ENCODE measurements around the gene EPS15.

EPS15 gene

DNA sequence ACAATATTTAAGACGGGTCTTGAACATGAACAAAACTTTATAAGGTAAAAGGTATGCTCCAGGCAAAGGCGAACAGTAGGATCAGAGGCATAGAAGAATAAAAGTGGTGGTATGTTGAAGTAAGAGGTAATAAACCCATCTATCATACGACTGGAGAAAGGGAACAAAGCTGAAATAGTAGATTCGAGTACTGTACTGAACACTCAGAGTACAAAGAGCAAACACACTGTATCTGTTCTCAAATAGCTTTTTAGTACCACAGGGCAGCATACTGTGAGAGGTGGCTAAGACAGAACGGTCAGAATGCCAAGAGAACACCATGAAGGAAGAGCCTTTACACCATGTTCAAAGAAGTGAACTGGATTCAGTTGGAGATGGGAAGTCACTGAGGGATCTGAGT lies 83.2 kb downstream of the EPS15 start:
- H3K9me3 ChIP-seq (replicated peaks in 1 of 11) = no peaks in the 10 kb centered on the region; a peak in 1 of 22 replicates
- no peak overlapping the region for H3K4me3 ChIP-seq
- no peak for TF ChIP-seq Cebpa-rat (IDR thresholded peaks at IDR 0.05)
- H3K27ac ChIP-seq = peak overlapping the region; percentile 32 to 94 (median 88); a peak in 18 of 22 replicates
- H3K27me3 ChIP-seq = no peaks in the 10 kb centered on the region
- H3K4me2 ChIP-seq = peak overlapping the region in 6 of 11 experiments; percentile 9 to 95 (median 84); a peak in 9 of 22 replicates
- peaks cover 36 to 68% (median 53%) of the 10 kb centered on the region in 11 experiments for H3K36me3 ChIP-seq
- peaks cover 42 to 81% (median 53%) of the 10 kb centered on the region in 10 experiments for H3K4me1 ChIP-seq
- H4K20me1 ChIP-seq = no peaks in the 10 kb centered on the region
- H3K9ac ChIP-seq = no peak overlapping the region

DNA sequence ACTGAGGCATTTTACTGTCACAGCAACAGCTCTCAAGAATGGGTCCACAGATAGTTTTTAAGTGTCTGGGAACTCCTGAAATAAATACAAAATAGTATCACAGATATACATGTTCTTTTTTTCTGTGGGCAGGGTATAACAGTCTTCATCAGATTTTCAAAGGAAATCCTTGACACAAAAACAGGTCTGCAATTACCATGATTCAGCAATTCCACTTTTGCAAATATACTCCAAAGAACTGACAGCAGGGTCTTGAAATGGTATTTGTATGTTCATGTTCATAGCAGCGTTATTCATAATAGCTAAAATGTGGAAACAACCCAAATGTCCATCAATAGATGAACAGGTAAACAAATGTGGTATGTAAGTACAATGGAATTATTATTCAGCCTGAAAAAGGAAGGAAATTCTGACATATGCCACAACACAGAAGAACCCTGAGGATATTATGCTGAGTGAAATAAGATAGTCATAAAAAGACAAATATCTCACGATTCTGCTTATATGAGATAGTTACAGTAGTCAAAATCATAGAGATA lies 85.0 kb downstream of the EPS15 start:
- Histone ChIP-seq H4K20me1 (no peaks in the 10 kb centered on the region), H3K4me2 (peak overlapping the region; percentile 52 to 95 (median 81)), H3K27ac (peak overlapping the region; percentile 65 to 94 (median 89); a peak in 21 of 22 replicates), H3K27me3 (no peaks in the 10 kb centered on the region), H3K9me3 (replicated peaks in 1 of 11) (no peaks in the 10 kb centered on the region; a peak in 1 of 22 replicates), H3K4me1 (peaks cover 58 to 86% (median 70%) of the 10 kb centered on the region in 10 experiments), H3K4me3 (peak overlapping the region in 8 of 10 experiments; percentile 9 to 49 (median 39); a peak in 11 of 20 replicates), H3K9ac (peak overlapping the region; percentile 54 to 76 (median 66); a peak in 21 of 22 replicates), H3K36me3 (peaks cover 29 to 54% (median 40%) of the 10 kb centered on the region in 11 experiments)
- no peak for TF ChIP-seq Cebpa-rat (IDR thresholded peaks at IDR 0.05)

DNA sequence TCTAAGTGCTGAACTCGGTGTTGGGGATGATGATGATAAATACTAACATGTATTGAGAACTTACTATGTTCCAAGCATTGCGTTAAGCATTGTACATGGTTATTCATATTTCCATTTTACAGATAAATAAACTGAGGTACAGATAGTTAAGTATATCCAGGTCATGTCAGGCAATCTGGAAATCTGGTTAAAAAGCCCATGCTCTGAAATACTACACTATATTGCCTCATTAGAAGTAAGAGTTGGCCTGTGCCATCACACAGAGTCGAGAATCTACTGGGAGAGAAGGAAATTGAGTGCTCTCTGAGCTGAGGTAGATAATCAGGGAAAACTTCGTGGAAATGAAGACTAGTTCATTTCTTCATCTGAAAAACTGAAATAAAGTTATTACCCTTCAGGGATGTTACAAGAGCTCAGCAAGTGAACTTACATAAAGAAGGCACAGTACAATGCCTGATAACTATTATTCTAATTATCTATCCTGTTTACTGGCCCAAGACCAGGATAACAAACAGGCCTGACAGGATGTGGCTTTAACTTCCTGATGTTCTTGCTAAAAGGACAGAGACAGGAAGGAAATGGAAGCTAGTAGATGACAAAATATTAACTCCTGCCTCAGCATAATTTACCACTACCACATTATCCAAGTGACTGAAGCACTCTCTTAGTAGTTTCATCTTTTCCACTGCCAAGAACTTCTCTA lies 85.6 kb downstream of the EPS15 start:
- peak overlapping the region in 6 of 10 experiments; percentile 26 to 49 (median 41); a peak in 8 of 20 replicates for H3K4me3 ChIP-seq
- H3K9me3 ChIP-seq (replicated peaks in 1 of 11) = no peaks in the 10 kb centered on the region; a peak in 1 of 22 replicates
- TF ChIP-seq Cebpa-rat (IDR thresholded peaks at IDR 0.05) = peak in 1 of 11 experiments; percentile 11; a peak in 1 of 22 replicates
- no peaks in the 10 kb centered on the region for H3K27me3 ChIP-seq
- H3K4me2 ChIP-seq = peak overlapping the region; percentile 52 to 95 (median 81)
- peaks cover 29 to 54% (median 40%) of the 10 kb centered on the region in 11 experiments for H3K36me3 ChIP-seq
- peak overlapping the region; percentile 65 to 94 (median 89) for H3K27ac ChIP-seq
- peak overlapping the region; percentile 30 to 76 (median 66); a peak in 21 of 22 replicates for H3K9ac ChIP-seq
- no peaks in the 10 kb centered on the region for H4K20me1 ChIP-seq
- H3K4me1 ChIP-seq = peaks cover 58 to 88% (median 75%) of the 10 kb centered on the region in 10 experiments

DNA sequence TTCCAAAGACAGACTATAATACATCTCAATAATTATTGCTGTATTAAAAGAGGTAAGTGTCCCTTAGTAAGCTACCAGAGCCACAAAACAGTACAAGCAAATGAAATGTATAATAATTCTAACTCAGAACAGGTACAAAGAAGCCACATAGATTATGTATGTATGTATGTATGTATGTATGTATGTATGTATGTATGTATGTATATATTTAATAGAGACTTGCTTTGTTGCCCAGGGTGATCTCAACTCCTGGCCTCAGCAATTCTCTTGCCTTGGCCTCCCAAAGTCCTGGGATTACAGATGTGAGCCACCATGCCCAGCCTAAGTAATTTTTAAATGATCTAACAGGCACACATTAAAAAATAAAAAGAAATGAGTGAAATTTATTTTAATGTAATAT lies 86.9 kb downstream of the EPS15 start:
- Histone ChIP-seq H3K9ac (peak overlapping the region in 2 of 11 experiments; percentile 66 to 74; a peak in 3 of 22 replicates), H3K27ac (peak overlapping the region; percentile 65 to 94 (median 89); a peak in 21 of 22 replicates), H4K20me1 (no peaks in the 10 kb centered on the region), H3K4me1 (peaks cover 58 to 86% (median 75%) of the 10 kb centered on the region in 10 experiments), H3K4me2 (peak overlapping the region in 8 of 11 experiments; percentile 74 to 95 (median 86); a peak in 14 of 22 replicates), H3K4me3 (no peak overlapping the region), H3K27me3 (no peaks in the 10 kb centered on the region), H3K36me3 (peaks cover 28 to 53% (median 37%) of the 10 kb centered on the region in 11 experiments), H3K9me3 (replicated peaks in 1 of 11) (no peaks in the 10 kb centered on the region)
- no peak for TF ChIP-seq Cebpa-rat (IDR thresholded peaks at IDR 0.05)

DNA sequence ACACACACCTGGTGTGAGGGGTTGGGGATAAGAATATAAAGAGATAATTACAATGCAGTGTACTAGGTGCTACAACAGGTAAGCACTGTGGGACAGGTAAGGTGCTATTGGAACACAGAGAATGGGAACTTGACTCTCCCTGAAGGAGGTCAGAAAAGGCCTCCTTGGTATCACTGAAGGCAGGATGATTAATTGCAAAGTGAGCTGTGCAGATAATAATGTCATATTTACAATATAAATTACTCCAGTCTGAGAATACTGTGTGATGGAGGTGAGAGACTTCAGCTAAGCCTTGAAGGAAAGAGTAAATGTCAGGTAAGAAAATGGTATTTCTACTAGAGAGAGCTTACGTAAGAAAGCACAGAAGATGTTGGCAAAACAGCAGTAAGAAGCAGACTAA lies 91.6 kb downstream of the EPS15 start:
- no peaks in the 10 kb centered on the region for H4K20me1 ChIP-seq
- TF ChIP-seq Cebpa-rat (IDR thresholded peaks at IDR 0.05) = no peak
- no peak overlapping the region for H3K9ac ChIP-seq
- peaks cover 9 to 73% (median 34%) of the 10 kb centered on the region in 11 experiments; a peak in 19 of 22 replicates for H3K36me3 ChIP-seq
- H3K27ac ChIP-seq = no peak overlapping the region; a peak in 3 of 22 replicates
- H3K4me2 ChIP-seq = no peak overlapping the region
- H3K9me3 ChIP-seq (replicated peaks in 1 of 11) = no peaks in the 10 kb centered on the region
- H3K4me3 ChIP-seq = no peak overlapping the region
- no peaks in the 10 kb centered on the region for H3K27me3 ChIP-seq
- H3K4me1 ChIP-seq = peaks cover 28 to 76% (median 53%) of the 10 kb centered on the region in 10 experiments

DNA sequence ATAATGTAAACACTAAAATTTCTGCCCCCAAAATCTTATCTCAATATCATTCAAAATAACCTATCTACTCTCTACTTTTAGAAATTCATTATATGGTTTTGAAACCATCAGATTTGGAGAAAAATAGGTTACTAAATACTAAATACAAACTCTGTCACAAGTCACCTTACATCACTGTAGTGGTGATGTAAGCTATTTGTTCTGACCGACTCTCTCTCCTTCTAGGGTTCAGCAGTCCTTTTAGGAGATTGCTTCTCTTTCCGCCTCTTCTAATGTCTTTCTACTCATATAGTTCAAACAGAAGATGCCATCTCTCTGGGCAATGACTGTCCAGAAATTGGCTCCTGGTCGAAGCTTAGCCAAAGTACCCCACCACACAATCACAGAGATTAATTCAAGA lies 93.1 kb downstream of the EPS15 start:
- H3K4me2 ChIP-seq = peak overlapping the region in 1 of 11 experiments; percentile 23; a peak in 1 of 22 replicates
- peak overlapping the region in 4 of 11 experiments; percentile 2 to 31 (median 16); a peak in 5 of 22 replicates for H3K27ac ChIP-seq
- no peaks in the 10 kb centered on the region for H3K9me3 ChIP-seq (replicated peaks in 1 of 11)
- peaks cover 16 to 71% (median 41%) of the 10 kb centered on the region in 10 experiments for H3K4me1 ChIP-seq
- no peak for TF ChIP-seq Cebpa-rat (IDR thresholded peaks at IDR 0.05)
- no peaks in the 10 kb centered on the region for H4K20me1 ChIP-seq
- H3K9ac ChIP-seq = no peak overlapping the region
- H3K4me3 ChIP-seq = no peak overlapping the region
- H3K27me3 ChIP-seq = no peaks in the 10 kb centered on the region
- H3K36me3 ChIP-seq = peaks cover 14 to 76% (median 40%) of the 10 kb centered on the region in 11 experiments; a peak in 21 of 22 replicates

DNA sequence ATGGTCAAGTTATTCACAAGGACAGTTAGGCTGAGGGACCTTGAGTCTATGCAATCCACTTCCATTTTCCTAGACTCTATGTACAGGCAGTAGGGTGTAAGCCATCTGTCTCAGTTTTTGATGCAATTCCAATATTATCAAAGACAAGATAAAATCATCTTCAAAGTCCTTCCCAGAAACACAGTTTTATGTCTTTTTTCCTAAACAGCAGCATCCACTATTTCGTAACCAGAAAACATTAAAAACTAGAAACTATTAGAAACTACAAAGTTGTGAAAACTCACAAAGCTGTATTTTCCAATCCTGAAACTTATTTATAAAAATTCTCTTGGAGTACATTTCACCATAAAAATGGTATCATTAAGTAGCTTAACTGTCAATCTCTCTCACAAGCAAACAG lies 93.8 kb downstream of the EPS15 start:
- no peaks in the 10 kb centered on the region for H4K20me1 ChIP-seq
- no peaks in the 10 kb centered on the region for H3K27me3 ChIP-seq
- H3K36me3 ChIP-seq = peaks cover 19 to 83% (median 47%) of the 10 kb centered on the region in 11 experiments; a peak in 21 of 22 replicates
- peak overlapping the region in 3 of 11 experiments; percentile 5 to 33 (median 6); a peak in 3 of 22 replicates for H3K4me2 ChIP-seq
- H3K27ac ChIP-seq = 0 out of 22 replicates have a peak overlapping the region, but pooled peaks of 1 of the 11 experiments have one; percentile 8
- no peaks in the 10 kb centered on the region for H3K9me3 ChIP-seq (replicated peaks in 1 of 11)
- H3K4me1 ChIP-seq = peaks cover 9 to 68% (median 36%) of the 10 kb centered on the region in 10 experiments
- no peak overlapping the region for H3K9ac ChIP-seq
- no peak overlapping the region for H3K4me3 ChIP-seq
- TF ChIP-seq Cebpa-rat (IDR thresholded peaks at IDR 0.05) = no peak

GRCh38 chr1:51423073-51423821 lies 95.8 kb downstream of the EPS15 start:
- H3K4me1 ChIP-seq = peaks cover 0 to 51% (median 19%) of the 10 kb centered on the region in 10 experiments; a peak in 16 of 20 replicates
- H3K27me3 ChIP-seq = no peaks in the 10 kb centered on the region
- H3K4me2 ChIP-seq = peak overlapping the region in 8 of 11 experiments; percentile 0 to 32 (median 24); a peak in 9 of 22 replicates
- H3K36me3 ChIP-seq = peaks cover 18 to 94% (median 59%) of the 10 kb centered on the region in 11 experiments; a peak in 21 of 22 replicates
- no peak for TF ChIP-seq Cebpa-rat (IDR thresholded peaks at IDR 0.05)
- H3K27ac ChIP-seq = peak overlapping the region in 3 of 11 experiments; percentile 28 to 38 (median 29); a peak in 5 of 22 replicates
- no peaks in the 10 kb centered on the region for H4K20me1 ChIP-seq
- no peak overlapping the region for H3K9ac ChIP-seq
- H3K9me3 ChIP-seq (replicated peaks in 1 of 11) = no peaks in the 10 kb centered on the region
- H3K4me3 ChIP-seq = no peak overlapping the region

All from BLaER1 treated with 17β-estradiol and CSF1 and Interleukin-3, amounts not matched to agents 10 nM and 100 nM (cell line).